Activated T-cell treated with anti-CD3 and anti-CD28 coated beads, Interleukin-2, amount 50 U/mL, for 24 hours (primary cell): Measurements from ENCODE around the gene ZNF2.

Experiments used
- DNase-seq: peaks from one replicate; pipeline ENCODE4 v3.0.0-alpha.2; 2020
- H3K27ac Mint-ChIP-seq: 2 replicates; pipeline ENCODE4 v1.8.0; 2020; ENCODE audit warnings: mild to moderate bottlenecking, mixed read lengths
- H3K27me3 Mint-ChIP-seq: 2 replicates; pipeline ENCODE4 v1.8.0; 2020; ENCODE audit warnings: mixed read lengths
- H3K36me3 Mint-ChIP-seq: 2 replicates; pipeline ENCODE4 v1.8.0; 2020; ENCODE audit warnings: low read depth, mixed read lengths
- H3K4me1 Mint-ChIP-seq: 2 replicates; pipeline ENCODE4 v1.8.0; 2020; ENCODE audit warnings: low read depth, mixed read lengths
- H3K4me3 Mint-ChIP-seq: 2 replicates; pipeline ENCODE4 v1.8.0; 2020; ENCODE audit warnings: mild to moderate bottlenecking, moderate library complexity, mixed read lengths
- H3K9me3 Mint-ChIP-seq: 2 replicates; pipeline ENCODE4 v1.8.0; 2020; ENCODE audit warnings: mixed read lengths

The ZNF2 gene

DNA sequence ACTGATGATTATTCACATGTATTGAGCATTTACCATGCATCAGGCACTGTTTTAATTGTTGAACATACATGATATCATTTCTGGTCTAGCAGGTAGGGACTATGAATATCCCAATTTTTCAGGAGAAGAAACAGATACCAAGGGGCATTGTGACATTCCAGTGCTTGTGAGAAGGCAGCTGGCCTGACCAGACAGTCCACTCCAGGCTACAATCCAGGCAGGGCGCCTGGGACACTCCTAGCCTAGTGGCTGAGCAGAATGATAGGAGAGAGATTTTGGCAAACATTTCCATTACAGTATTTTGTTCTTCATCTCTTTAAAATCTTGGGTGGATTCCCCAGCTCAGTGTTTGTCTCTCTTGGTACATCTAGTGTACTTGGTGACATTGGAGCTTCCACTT, 66.6 kb downstream of the ZNF2 start:
- no peaks in the 10 kb centered on the region for H3K27me3 Mint-ChIP-seq
- H3K27ac Mint-ChIP-seq = no peak overlapping the region
- H3K36me3 Mint-ChIP-seq = peaks cover 18% of the 10 kb centered on the region
- no peaks in the 10 kb centered on the region for H3K4me1 Mint-ChIP-seq
- no peak overlapping the region for H3K4me3 Mint-ChIP-seq
- peaks cover 52% of the 10 kb centered on the region for H3K9me3 Mint-ChIP-seq
- DNase-seq = no peak
